Uterus (tissue), 2 donors: ENCODE results near the gene MICAL3.

ENCODE experiments used
- CTCF ChIP-seq, 4 experiments: fragments of 200-600 bp in 2 of 4; fragments of 450-650 bp in 2 of 4; sonication (generic) in 2 of 4; IDR thresholded peaks; one replicate each; pipeline ENCODE4 v1.5.1; 2016 to 2019; ENCODE audit warnings: antibody characterized with exemption in 4 of 4, mild to moderate bottlenecking in 2 of 4, moderate library complexity in 1 of 4
- POLR2A ChIP-seq, 2 donors: fragments of 450-650 bp; IDR thresholded peaks; one replicate each; pipeline ENCODE4 v1.6.1; 2016; ENCODE audit warnings: antibody characterized with exemption in 2 of 2, mild to moderate bottlenecking in 1 of 2, moderate library complexity in 1 of 2

DNA sequence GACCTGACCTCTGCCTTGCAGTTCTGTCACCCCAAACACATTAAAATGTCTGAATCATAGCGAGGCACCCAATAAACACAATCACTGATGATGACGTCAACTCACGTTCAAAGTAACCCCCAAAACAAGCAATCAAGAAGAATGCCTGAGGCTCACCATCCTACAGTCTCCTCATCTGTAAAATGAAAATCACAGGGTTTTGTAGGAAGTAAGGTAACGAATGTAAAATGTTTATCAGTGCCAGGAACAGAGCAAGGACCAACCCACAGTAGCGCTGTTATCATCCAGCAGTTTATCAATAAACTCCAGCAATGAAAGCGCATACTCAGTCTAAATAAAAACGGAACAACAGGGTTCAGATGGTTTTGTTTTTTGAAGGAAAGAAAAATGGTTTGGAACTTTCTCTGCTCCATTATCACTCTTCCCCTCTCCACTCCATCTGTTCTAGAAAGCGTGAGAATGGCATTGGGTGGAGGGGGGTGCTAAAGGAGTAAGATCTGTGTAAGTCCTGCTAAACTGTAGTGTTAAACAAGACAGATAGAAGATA, 110.5 kb downstream of the MICAL3 start:
- TF ChIP-seq CTCF (IDR thresholded peaks at IDR 0.05) (no peak), POLR2A (IDR thresholded peaks at IDR 0.05) (no peak)
